Stimulated activated CD4-positive, alpha-beta T cell treated with anti-CD3 and anti-CD28 coated beads, TNF-alpha, amount 100 ng/mL, for 24 hours (primary cell): ENCODE results near the gene ARG1.

ENCODE experiments used
- DNase-seq, 3 experiments: peaks; one replicate each; pipeline ENCODE4 v3.0.0-alpha.2; 2020; ENCODE audit warnings: low read depth in 3 of 3

The ARG1 gene

GRCh38 chr6:131586543-131586942 lies 13.5 kb downstream of the ARG1 start:
- DNase-seq, result no peak

GRCh38 chr6:131587909-131588308 lies 14.9 kb downstream of the ARG1 start:
- no peak for DNase-seq

- no peak for DNase-seq
Measured at GRCh38 chr6:131588643-131589042, 15.6 kb downstream of the ARG1 start.

GRCh38 chr6:131592935-131593334 lies 19.9 kb downstream of the ARG1 start:
- DNase-seq, result no peak

- no peak for DNase-seq
Measured at GRCh38 chr6:131594074-131594473, 21.0 kb downstream of the ARG1 start.

GRCh38 chr6:131597446-131597845 lies 24.4 kb downstream of the ARG1 start:
- DNase-seq, result no peak

- no peak for DNase-seq
Measured at GRCh38 chr6:131600716-131601115, 27.7 kb downstream of the ARG1 start.

- no peak for DNase-seq
Measured at GRCh38 chr6:131602781-131603312, 29.8 kb downstream of the ARG1 start.

- DNase-seq, result no peak
Measured at GRCh38 chr6:131613296-131613925, 40.4 kb downstream of the ARG1 start.

GRCh38 chr6:131615275-131615674 lies 42.2 kb downstream of the ARG1 start:
- no peak for DNase-seq

GRCh38 chr6:131627724-131628682 lies 55.0 kb downstream of the ARG1 start, which contains the start of gene MED23:
Gene MED23, minus strand, starts transcription at chr6:131628242. Its CDS starts 193 bp downstream, at chr6:131628049.
- peak; percentile 91 to 95 (median 94) for DNase-seq

- DNase-seq, result no peak
Measured at GRCh38 chr6:131628726-131629125, 55.7 kb downstream of the ARG1 start.

- DNase-seq, result no peak
Measured at GRCh38 chr6:131629651-131630050, 56.6 kb downstream of the ARG1 start.

GRCh38 chr6:131631625-131632289 lies 58.7 kb downstream of the ARG1 start:
- no peak for DNase-seq
